ENCODE results near the gene TEX2. TPM values are rescaled to one million over a fixed set of nuclear protein-coding genes. Genes with fewer than 3 reads are reported as not detected.

TEX2 gene
- total and polyA plus RNA-seq, 9 of the 15 experiments (the other 6 are each of a cell fraction or from before 2014, with no cell fraction given), result 4.1 to 27.6 (median 19.3) TPM

DNA sequence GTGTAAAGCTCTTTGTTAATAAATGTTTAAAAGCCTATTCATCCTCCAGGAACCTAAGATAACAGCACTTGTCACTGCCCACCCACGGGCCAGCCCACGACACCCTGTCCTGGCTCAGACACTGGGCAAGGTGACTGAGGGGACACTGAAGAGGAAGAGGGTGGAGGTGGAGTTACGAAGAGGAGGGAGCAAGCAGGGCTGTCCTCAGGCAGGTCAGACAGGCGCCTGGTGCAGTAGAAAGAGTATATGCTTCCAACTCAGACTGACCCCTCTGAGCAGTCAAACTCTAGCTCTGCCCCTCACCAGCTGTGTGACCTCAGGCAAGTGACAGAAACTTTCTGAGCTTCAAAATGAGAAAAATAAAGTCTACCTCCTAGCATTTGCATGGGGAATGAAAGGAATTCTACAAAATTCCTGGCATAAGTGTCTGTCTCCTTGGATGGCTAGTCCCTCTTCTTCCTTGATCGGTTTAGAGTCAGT, 22.8 kb downstream of the TEX2 start:
- in situ Hi-C loops (cut with MboI) (no loop called here), intact Hi-C loops (cut with micrococcal nuclease) (no loop called here)
- no TSS peak for BruUV-seq (replicated peaks)
- Histone ChIP-seq H4K20me1 (replicated peaks; ENCODE audit: control insufficient read depth, insufficient read depth, low read length) (peaks cover 12% of the 10 kb centered on the region; the same call in 1 of the 2 replicates), H3K9me1 (ENCODE audit: control insufficient read depth, insufficient read depth, low read length) (peaks cover 3% of the 10 kb centered on the region), H3K4me2 (ENCODE audit: insufficient read depth, low read length) (peak overlapping the region; percentile 30; the same call in 1 of the 2 replicates), H3K9ac (ENCODE audit: insufficient read depth in 1 of 2, low read depth in 2 of 2, low read length in 2 of 2) (peak overlapping the region in 1 of 2 experiments; percentile 57; a peak in 1 of 4 replicates), H3K79me2 (ENCODE audit: control insufficient read depth, insufficient read depth, low read length) (peaks cover 82% of the 10 kb centered on the region), H3K27ac (ENCODE audit: extremely low read depth, low read depth, low read length) (peak overlapping the region; percentile 34; the same call in 2 of the 3 replicates), H3K27me3 (ENCODE audit: control insufficient read depth in 2 of 2, insufficient read depth in 2 of 2, low read length in 2 of 2) (no peaks in the 10 kb centered on the region), H3K4me1 (replicated peaks in 1 of 2; ENCODE audit: control insufficient read depth in 2 of 2, insufficient read depth in 2 of 2, low read length in 2 of 2) (peaks cover 16 to 24% of the 10 kb centered on the region in 2 experiments), H2AFZ (ENCODE audit: low read depth, low read length) (no peak overlapping the region), H3K9me3 (replicated peaks; ENCODE audit: control insufficient read depth, insufficient read depth, low read depth, low read length) (no peaks in the 10 kb centered on the region), H3K36me3 (ENCODE audit: control insufficient read depth, insufficient read depth, low read length) (no peaks in the 10 kb centered on the region; the same call in 2 of the 3 replicates), H3K4me3 (no peak overlapping the region)
- TF ChIP-seq HOXB6 (CRISPR knock-in tag; IDR thresholded peaks at IDR 0.05; ENCODE audit: borderline replicate concordance) (no peak), ZFP36 (IDR thresholded peaks at IDR 0.05; ENCODE audit: low read depth, low read length, partially characterized antibody) (peak; percentile 56), DPF2 (IDR thresholded peaks at IDR 0.05) (0 out of 2 replicates have a peak, but pooled peaks have one; percentile 9), ARID1B (IDR thresholded peaks at IDR 0.05) (peak; percentile 6; the same call in 1 of the 2 replicates), DACH1 (IDR thresholded peaks at IDR 0.05; ENCODE audit: partially characterized antibody) (peak; percentile 1), CREM (IDR thresholded peaks at IDR 0.05; ENCODE audit: low read depth) (no peak), SPI1 (IDR thresholded peaks at IDR 0.05; ENCODE audit: borderline replicate concordance, low read depth, low read length) (peak; percentile 33; the same call in 1 of the 2 replicates), EGR1 (conservative IDR thresholded peaks at IDR 0.05) (peak; percentile 92), ZBTB11 (CRISPR knock-in tag; IDR thresholded peaks at IDR 0.05) (0 out of 6 replicates have a peak, but pooled peaks of 1 of the 3 experiments have one; percentile 28), CBFA2T3 (IDR thresholded peaks at IDR 0.05) (peak; percentile 55), SUPT5H (IDR thresholded peaks at IDR 0.05) (no peak), PKNOX1 (IDR thresholded peaks at IDR 0.05) (peak; percentile 41; the same call in 1 of the 2 replicates), EP300 (IDR thresholded peaks at IDR 0.05; ENCODE audit: low read length) (0 out of 2 replicates have a peak, but pooled peaks have one; percentile 28), E2F5 (CRISPR knock-in tag; IDR thresholded peaks at IDR 0.05) (no peak), NFE2 (IDR thresholded peaks at IDR 0.05; ENCODE audit: low read depth) (peak; percentile 37; the same call in 1 of the 2 replicates)
- peak; percentile 36 to 73 (median 54) for DNase-seq (ENCODE audit: extremely low read depth in 1 of 4, low spot score in 3 of 4)
- ATAC-seq, result peak; percentile 82
- CTCF ChIA-PET (ENCODE audit: low intra/inter-chr PET ratio), result no interaction called here
- POLR2A ChIA-PET, result interaction anchor here (0.8 to 2.8 kb wide), 5 partner anchors 9 to 382 kb away, joined by 3 to 17 read pairs (median 4); no protein-coding TSS in a partner anchor
- 13% methylated on average over 5 of the region's 5 CpGs for WGBS (ENCODE audit: insufficient coverage, low coverage, missing lambda C conversion rate)
- peak; percentile 71 for FAIRE-seq
